GM18519 (cell line): ENCODE results near the gene ITGB7.
"Not testable (repeated sequence)": the region's sequence is repeated elsewhere in the genome, so short reads cannot be mapped to it uniquely, and the experiment has no call there.

Experiments used
- ATAC-seq: cut with Tn5 transposase; IDR thresholded peaks from one replicate; pipeline ENCODE4 v1.9.1; 2021; ENCODE audit warnings: mild to moderate bottlenecking, moderate library complexity; ENCODE audit not compliant: unreplicated experiment, low FRiP score

The ITGB7 gene

GRCh38 chr12:53217931-53218307 is 10.9 kb upstream of the ITGB7 start:
- no peak for ATAC-seq

DNA sequence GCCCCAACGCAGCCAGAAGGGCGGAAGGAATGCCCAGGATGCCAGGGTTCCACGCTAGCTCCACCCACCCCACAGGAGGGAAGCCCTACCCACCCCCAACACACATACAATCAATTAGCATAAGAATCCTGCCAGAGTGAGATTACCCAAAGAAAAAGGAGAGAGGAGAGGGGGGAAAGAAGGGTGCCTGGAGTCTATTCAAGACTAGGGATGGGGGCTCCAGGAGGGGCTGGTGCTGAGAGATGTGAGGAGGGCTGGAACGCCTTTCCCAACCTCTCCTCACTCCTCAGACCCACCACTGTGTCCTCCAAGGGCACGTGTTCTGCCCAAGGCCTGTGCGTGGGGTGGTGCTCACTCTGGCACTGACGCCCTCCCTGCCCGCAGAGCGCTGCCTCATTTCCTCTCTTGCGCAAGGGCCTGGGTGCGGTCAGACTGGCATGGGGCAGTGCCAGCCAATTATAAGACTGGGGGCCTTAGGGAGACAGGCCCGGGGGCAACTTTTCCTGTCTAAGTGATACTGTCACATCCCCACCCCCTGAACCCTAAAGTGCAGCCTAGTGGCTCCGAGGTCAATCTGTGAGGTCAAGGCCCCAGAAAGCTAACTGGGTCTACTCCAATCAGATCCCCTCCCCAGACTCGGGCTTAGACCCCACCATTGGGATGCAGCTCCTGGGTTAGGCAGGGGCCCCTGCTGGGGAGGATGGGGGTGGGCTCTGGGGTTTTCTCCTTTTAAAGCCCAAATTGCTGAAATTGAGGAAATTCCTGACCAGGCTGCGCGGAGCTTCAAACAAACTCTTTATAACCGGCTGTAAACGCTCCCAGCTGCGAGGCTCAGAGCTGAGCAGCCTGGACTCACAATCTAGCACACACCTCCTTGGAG is 10.2 kb upstream of the ITGB7 start:
- ATAC-seq: no peak

DNA sequence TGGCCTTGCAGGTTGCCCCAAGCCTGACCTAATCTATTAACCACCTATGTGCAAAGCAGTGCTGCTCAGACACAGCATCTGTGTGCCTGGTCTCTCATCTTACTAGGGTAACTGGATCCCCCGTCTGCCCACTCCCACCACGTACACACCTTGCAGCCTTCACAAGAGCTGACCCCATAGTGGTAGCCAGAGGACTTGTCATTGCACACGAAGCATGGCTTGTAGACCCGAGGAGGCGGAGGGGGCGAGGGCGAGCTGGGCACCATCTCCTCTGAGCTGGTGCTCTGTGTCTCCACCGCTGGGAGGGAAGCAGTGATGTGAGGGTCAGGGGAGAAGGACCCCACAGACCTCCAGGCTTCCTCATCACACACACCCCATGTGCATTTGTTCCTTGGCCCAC is 8.4 kb upstream of the ITGB7 start:
- ATAC-seq: no peak

- ATAC-seq: no peak
Measured at GRCh38 chr12:53214687-53215455, 7.8 kb upstream of the ITGB7 start.

DNA sequence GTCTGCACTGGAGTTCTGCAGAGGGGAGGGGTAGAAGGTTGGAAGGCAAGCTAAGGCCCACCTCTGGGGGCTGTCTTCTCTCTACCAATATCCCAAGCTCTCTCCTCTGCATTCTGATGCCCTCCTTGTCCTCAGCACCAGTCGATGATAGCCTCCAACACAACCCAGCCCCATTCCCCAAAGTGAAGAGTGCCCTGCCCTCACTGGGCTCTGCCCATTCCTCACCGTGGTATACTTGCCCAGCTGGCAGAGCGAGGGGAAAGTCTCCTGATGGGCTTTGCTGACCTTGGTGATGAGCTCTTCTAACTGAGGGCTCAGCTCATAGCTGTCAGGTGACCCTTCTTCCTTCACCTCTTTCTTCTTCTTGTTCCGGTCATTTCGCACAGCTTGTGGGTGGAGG is 7.2 kb upstream of the ITGB7 start:
- no peak for ATAC-seq

GRCh38 chr12:53213348-53213747 is 6.3 kb upstream of the ITGB7 start:
- no peak for ATAC-seq

DNA sequence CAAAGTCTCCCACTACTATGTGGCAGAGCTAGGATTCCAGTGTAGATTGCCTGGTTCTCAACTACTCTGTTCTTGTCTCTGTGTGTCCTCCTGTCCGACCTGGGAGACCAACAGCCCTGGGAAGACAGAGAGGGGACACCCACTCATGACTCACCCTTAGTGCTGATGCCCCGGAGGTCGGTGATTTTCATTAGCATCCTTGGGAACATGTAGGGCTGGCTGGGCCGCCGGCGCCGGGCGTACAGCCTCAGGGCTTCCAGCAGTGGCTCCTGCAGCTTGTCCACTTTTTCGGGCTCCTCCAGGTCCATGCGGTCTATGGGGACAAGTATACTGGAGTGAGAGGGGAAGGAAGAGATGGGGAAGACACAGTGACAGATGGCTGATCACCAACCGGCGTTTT is 5.9 kb upstream of the ITGB7 start:
- ATAC-seq: no peak

DNA sequence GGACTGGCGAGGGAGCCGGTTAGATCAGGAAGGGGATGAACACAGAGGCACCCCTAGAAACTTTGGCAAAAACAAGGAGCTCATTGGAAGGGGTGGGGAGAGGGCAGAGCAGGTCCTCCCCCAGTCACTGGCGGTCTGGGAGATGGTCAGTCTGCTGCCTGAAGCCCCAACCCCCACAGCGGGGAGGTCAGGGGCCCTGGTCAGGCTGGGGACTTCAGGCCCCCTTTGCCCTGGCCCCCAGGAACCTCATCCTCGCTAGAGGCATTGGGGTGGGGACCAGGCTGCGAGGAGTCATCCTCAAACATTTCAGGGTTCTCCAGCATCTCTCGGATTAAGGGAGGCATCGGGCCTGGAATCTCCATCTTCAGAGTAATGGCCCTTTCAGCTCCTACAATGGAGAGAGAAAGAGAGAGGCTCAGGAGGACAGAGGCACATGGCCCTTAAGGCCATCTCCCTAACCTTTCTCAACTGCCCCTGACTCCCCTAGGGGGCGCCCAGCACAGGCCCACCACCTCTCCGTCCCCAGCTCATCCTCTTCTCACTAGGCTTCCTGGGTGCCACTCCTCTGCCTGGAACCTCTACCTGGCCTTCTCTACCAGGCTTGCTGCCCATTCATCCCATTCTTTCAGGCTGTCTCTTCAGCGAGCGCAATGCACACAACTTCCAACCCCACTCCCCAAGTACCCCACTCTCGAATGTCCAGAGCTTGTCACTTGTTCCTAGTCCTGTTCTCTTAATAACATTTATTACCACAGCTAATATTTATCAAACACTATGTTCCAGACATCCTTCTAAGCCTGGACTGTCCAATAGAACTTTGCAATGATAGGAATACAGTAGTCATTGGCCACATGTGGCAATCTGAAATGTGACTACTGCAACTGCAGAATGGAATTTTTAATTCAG is 4.7 kb upstream of the ITGB7 start:
- ATAC-seq: no peak

DNA sequence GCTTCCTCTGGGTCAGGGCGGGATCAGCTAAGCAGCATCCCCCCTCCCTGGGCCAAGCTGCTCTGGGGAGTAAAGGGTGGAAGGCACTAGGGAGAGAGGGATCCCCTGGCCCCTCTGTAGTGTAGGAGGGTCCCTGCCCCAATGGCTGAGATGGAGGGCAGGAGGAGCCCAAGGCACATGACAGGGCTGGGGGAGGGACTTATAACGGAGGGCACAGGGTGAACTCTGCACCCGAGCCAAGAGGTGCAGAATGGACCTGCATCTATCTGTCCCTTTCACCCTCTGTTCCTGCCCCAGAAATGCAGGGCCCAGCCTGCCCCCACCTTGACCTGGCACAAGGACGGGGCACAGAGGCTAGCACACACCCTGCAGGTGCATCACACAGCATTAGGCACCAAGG is 3.8 kb upstream of the ITGB7 start:
- ATAC-seq: no peak

DNA sequence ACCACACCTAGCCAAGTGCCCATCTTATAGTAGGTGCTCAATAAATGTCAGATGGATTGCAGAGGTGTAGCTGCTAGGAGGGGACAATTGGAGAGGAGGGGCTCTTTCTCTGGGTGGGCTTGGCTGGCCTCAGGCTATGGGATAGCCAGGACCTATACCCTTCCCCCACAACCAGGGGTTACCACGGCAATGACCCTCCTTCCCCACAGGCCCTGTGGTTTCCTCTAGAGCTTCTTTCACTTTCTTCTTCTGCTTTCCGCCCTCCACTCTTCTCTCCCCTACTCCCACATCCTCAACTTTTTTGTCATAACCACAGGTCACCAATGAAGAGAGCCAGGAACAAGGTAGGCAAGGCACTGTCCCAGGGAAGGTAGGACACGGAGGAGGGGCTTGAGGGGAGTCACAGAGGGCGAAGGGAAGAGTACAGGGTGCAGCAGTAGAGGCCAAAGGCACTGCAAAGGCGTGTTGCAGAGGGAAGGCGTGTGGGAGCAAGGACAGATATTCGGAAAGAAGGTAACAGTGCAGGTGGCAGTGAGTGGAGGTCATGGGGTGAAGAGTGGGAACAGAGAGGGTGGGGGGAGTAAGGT is 1.9 kb upstream of the ITGB7 start:
- no peak for ATAC-seq

GRCh38 chr12:53208435-53208834 is 1.4 kb upstream of the ITGB7 start:
- no peak for ATAC-seq

DNA sequence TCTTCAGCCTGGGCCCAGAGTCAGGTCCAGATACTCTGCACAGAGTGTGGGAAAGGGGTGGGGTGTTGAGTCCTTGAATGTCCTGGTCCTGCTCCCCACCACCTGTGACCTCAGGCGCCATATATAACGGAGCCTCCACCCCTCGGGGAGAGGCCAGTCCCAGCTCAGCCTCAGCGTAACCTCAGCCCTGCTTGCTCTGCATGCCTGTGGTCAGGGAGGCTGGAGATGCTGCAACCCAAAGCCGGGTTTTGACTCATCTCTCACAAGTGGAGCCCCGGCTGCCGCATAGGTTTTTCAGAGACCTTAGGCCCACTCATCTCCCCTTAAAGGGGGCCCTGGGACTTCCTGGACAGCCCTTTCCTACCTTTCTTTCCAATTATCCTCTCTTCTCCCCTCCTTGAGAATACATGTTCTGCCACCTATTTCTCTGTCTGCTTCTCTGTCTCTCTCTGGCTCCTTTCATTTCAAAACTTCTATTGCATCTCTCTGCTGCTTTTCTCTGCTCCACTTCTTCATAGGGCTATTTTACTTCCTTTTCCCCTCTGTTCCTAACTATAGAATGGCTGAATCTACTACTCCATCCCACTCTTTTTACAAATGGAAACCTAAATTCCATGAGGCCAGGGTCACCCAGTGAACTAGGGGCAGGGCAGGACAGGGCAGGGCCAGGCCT is 1.2 kb downstream of the ITGB7 start:
- ATAC-seq: peak; percentile 66

DNA sequence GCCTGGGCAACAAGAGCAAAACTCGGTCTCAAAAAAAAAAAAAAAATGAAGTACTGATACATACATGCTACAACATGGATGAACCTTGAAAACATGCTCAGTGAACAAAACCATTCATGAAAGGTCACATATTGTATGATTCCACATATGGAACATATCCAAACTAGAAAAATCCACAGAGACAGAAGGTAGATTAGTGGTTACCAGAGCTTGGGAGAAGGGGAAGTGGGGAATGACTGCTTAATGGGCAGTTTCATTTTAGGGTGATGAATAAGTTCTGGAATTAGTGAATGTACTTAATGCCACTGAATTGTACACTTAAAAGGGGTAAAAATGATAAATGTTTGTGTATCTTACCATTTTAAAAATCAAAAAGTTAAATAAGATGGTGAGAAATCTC is 2.7 kb downstream of the ITGB7 start:
- no peak for ATAC-seq

DNA sequence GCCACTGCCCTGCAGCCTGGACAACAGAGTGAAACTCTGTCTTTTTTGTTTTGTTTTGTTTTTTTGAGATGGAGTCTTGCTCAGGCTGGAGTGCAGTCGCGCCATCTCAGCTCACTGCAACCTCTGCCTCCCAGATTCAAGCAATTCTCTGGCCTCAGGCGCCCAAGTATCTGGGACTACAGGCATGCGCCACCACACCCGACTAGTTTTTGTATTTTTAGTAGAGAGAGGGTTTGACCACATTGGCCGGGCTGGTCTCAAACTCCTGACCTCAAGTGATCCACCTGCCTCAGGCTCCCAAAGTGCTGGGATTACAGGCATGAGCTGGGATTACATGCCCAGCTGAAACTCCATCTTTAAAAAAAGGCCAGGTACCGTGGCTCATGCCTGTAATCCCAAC is 4.7 kb downstream of the ITGB7 start:
- not testable (repeated sequence) for ATAC-seq

- ATAC-seq: no peak
Measured at GRCh38 chr12:53201639-53202038, 5.4 kb downstream of the ITGB7 start.

DNA sequence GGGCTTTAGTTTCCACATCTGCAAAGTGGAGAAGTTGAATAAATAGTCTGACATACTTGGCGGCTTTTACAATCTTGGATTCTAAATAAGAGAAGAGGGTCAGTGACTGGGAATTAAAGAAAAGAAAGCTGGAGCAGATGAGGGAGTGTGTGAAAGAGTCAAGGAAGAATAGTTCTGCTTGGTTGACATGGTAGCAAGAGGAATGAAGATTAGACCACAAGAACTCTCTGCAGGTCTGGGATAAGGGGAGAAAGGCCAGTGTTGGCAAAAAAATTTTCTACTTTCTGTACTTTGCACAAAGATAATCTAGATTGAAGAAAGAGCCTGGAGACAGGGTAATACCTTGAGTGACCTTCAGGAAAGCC is 5.9 kb downstream of the ITGB7 start:
- no peak for ATAC-seq

GRCh38 chr12:53200458-53201176 is 6.4 kb downstream of the ITGB7 start:
- ATAC-seq: no peak

DNA sequence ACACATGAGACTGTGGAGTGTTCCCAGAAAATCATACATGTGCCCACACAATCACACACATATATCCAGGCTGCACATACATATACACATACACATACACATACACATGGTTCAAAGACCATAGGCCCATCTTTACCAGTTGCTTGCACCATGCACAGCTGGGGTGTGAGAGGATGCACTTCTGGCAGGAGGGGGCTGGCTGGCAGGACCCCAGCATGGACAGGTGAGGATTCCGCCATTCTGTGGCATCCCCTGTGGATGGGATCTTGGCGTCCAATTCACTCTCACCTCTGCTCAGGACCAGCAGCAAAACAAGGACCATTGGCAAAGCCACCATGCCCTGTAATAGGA is 7.0 kb downstream of the ITGB7 start:
- no peak for ATAC-seq

DNA sequence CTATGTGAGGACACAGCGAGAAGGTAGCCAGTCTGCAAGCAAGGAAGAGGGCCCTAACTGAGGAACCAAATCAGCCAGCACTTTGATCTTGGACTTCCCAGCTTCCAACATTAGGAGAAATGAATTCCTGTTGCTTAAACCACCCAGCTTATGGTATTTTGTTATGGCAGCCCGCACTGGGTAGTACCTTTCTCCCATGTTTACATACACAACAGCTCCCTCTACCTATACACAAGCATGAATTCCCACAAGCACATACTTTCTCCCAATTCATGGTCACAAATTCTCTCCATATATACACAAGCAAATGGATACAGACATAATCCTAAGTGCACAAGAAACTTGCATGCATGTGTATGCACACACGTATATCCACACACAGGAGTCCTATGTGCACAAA is 7.4 kb downstream of the ITGB7 start:
- no peak for ATAC-seq
